Stimulated activated CD4-positive, alpha-beta T cell treated with anti-CD3 and anti-CD28 coated beads, Interleukin-4, amount 100 ng/mL, for 1 hour (primary cell): ENCODE measurements around the gene PKNOX2.
A peak's percentile ranks its signal among the peaks of the same experiment; 100 is the strongest.

ENCODE experiments used
- DNase-seq: peaks from one replicate; pipeline ENCODE4 v3.0.0-alpha.2; 2020

The PKNOX2 gene

GRCh38 chr11:125164422-125165110, at the start of gene PKNOX2:
Gene PKNOX2, plus strand, starts transcription at chr11:125164751. Its CDS starts 186,555 bp downstream, at chr11:125351306.
- DNase-seq, result peak; percentile 79

GRCh38 chr11:125117429-125117828, 47.1 kb upstream of the PKNOX2 start:
- no peak for DNase-seq

- DNase-seq, result no peak
Observed at GRCh38 chr11:125123194-125123946, 41.2 kb upstream of the PKNOX2 start.

GRCh38 chr11:125123947-125124617, 40.5 kb upstream of the PKNOX2 start:
- DNase-seq, result peak; percentile 47

GRCh38 chr11:125124618-125124992, 39.9 kb upstream of the PKNOX2 start:
- DNase-seq, result no peak

GRCh38 chr11:125128450-125128849, 36.1 kb upstream of the PKNOX2 start:
- no peak for DNase-seq

GRCh38 chr11:125129316-125129993, 35.1 kb upstream of the PKNOX2 start:
- DNase-seq, result no peak

GRCh38 chr11:125132071-125132470, 32.5 kb upstream of the PKNOX2 start:
- DNase-seq, result no peak

- no peak for DNase-seq
Observed at GRCh38 chr11:125132596-125132995, 32.0 kb upstream of the PKNOX2 start.

GRCh38 chr11:125136001-125136400, 28.6 kb upstream of the PKNOX2 start:
- DNase-seq, result no peak

GRCh38 chr11:125138966-125139365, 25.6 kb upstream of the PKNOX2 start:
- DNase-seq, result no peak

GRCh38 chr11:125139778-125140177, 24.8 kb upstream of the PKNOX2 start:
- DNase-seq, result no peak

GRCh38 chr11:125140233-125140632, 24.3 kb upstream of the PKNOX2 start:
- no peak for DNase-seq

- DNase-seq, result no peak
Observed at GRCh38 chr11:125141178-125141577, 23.4 kb upstream of the PKNOX2 start.

GRCh38 chr11:125141686-125142535, 22.6 kb upstream of the PKNOX2 start:
- DNase-seq, result peak; percentile 62

GRCh38 chr11:125146232-125146631, 18.3 kb upstream of the PKNOX2 start:
- DNase-seq, result no peak

GRCh38 chr11:125147280-125147679, 17.3 kb upstream of the PKNOX2 start:
- DNase-seq, result no peak

GRCh38 chr11:125148011-125148410, 16.5 kb upstream of the PKNOX2 start:
- DNase-seq, result no peak

GRCh38 chr11:125148743-125149142, 15.8 kb upstream of the PKNOX2 start:
- no peak for DNase-seq

GRCh38 chr11:125153837-125154236, 10.7 kb upstream of the PKNOX2 start:
- no peak for DNase-seq

- DNase-seq, result no peak
Observed at GRCh38 chr11:125154378-125155099, 10.0 kb upstream of the PKNOX2 start.

GRCh38 chr11:125155100-125155444, 9.5 kb upstream of the PKNOX2 start:
- DNase-seq, result no peak
